Measurements from ENCODE around the gene FUS.

- no peak for TF ChIP-seq CTCF (conservative IDR thresholded peaks at IDR 0.05 in 1 of 2, IDR thresholded peaks at IDR 0.05 in 1 of 2; ENCODE audit: low read depth in 1 of 2, low read length in 2 of 2)
- TF ChIP-seq EZH2 (IDR thresholded peaks at IDR 0.05; ENCODE audit: low read length, missing control alignments): no peak
These were observed 21.1 kb downstream of the FUS start for GRCh38 chr16:31200821-31201568.
